Stimulated activated naive CD8-positive, alpha-beta T cell treated with anti-CD3 and anti-CD28 coated beads, Interleukin-15, Interleukin-2, amounts not matched to agents 100 ng/mL and 50 ng/mL, for 24 hours (primary cell): Measurements from ENCODE around the gene GRIK2.
"Not testable (repeated sequence)": the region's sequence is repeated elsewhere in the genome, so short reads cannot be mapped to it uniquely, and the experiment has no call there.

Experiments
- H3K27ac Mint-ChIP-seq: one replicate; pipeline ENCODE4 v1.8.0; 2021; ENCODE audit warnings: mild to moderate bottlenecking, mixed read lengths
- H3K27me3 Mint-ChIP-seq: one replicate; pipeline ENCODE4 v1.8.0; 2021; ENCODE audit warnings: mixed read lengths
- H3K36me3 Mint-ChIP-seq: one replicate; pipeline ENCODE4 v1.8.0; 2021; ENCODE audit warnings: low read depth, mixed read lengths
- H3K4me1 Mint-ChIP-seq: one replicate; pipeline ENCODE4 v1.8.0; 2021; ENCODE audit warnings: low read depth, mixed read lengths
- H3K4me3 Mint-ChIP-seq: one replicate; pipeline ENCODE4 v1.8.0; 2021; ENCODE audit warnings: mild to moderate bottlenecking, mixed read lengths
- H3K9me3 Mint-ChIP-seq: one replicate; pipeline ENCODE4 v1.8.0; 2021; ENCODE audit warnings: mixed read lengths

Gene GRIK2

DNA sequence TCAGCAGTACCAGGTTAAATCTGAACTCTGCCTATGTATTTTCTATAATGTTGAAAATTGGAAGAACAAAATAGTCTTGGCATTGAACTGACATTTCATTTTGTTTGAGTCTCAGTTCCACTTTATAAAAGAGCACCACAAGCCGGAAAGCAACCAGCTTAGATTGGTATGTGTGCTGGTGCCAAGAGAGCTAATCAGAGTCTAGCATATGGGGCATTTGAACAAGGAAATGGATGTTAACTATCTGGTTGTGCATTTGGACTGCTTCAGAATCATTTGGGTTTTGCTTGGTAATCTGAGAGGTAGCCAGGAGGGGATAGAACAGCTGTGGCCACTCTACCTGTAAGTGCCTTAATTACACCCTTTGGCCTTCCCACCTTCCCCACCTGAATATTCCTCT is 184.8 kb downstream of the GRIK2 start:
- peaks cover 4% of the 10 kb centered on the region for H3K9me3 Mint-ChIP-seq
- no peak overlapping the region for H3K4me3 Mint-ChIP-seq
- H3K27me3 Mint-ChIP-seq = no peaks in the 10 kb centered on the region
- H3K4me1 Mint-ChIP-seq = no peaks in the 10 kb centered on the region
- no peaks in the 10 kb centered on the region for H3K36me3 Mint-ChIP-seq
- no peak overlapping the region for H3K27ac Mint-ChIP-seq

- H3K9me3 Mint-ChIP-seq = peaks cover 4% of the 10 kb centered on the region
- no peak overlapping the region for H3K4me3 Mint-ChIP-seq
- no peaks in the 10 kb centered on the region for H3K4me1 Mint-ChIP-seq
- no peaks in the 10 kb centered on the region for H3K27me3 Mint-ChIP-seq
- H3K27ac Mint-ChIP-seq = no peak overlapping the region
- H3K36me3 Mint-ChIP-seq = no peaks in the 10 kb centered on the region
Observed at GRCh38 chr6:101582792-101583191, 189.3 kb downstream of the GRIK2 start.

DNA sequence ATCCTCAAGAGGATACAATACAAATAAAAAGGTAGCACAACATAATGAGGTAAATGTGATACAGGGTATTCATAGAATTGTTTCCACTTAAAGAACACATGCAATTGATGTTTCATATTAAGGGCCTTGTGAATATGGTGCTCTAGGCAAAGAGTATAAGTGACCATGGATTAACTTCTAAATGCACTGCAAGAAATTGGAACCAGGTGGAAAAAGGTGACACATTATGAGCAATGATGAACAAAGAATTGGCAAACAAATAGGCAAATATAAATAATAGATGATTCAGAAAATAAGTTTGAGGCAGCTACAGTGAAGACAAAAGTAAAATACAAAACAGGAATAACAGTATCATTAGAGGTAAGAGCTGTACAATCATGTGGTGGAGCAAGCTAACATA is 192.0 kb downstream of the GRIK2 start:
- Mint-ChIP-seq H3K4me1 (no peaks in the 10 kb centered on the region), H3K4me3 (no peak overlapping the region), H3K27ac (no peak overlapping the region), H3K27me3 (no peaks in the 10 kb centered on the region), H3K36me3 (no peaks in the 10 kb centered on the region), H3K9me3 (peaks cover 4% of the 10 kb centered on the region)

DNA sequence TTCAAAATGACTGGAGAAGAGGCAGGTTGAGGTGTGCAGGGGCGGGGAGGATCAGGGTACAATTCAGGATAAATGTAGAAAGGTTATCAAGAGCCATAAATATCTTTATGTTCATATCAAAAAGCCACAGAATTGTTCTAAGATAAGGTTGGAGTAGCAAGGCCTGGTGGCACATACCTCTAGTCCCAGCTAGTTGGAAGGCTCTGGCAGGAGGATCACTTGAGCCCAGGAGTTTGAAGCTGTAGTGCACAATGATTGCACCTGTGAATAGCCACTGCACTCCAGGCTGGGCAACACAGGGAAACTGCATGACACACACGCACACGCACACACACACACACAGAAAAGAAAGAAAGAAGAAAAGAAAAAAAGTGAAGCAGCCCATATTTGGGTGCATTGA is 194.8 kb downstream of the GRIK2 start:
- no peak overlapping the region for H3K4me3 Mint-ChIP-seq
- H3K36me3 Mint-ChIP-seq = no peaks in the 10 kb centered on the region
- H3K9me3 Mint-ChIP-seq = no peaks in the 10 kb centered on the region
- no peaks in the 10 kb centered on the region for H3K4me1 Mint-ChIP-seq
- H3K27ac Mint-ChIP-seq = no peak overlapping the region
- H3K27me3 Mint-ChIP-seq = no peaks in the 10 kb centered on the region

GRCh38 chr6:101595276-101595675 is 201.8 kb downstream of the GRIK2 start:
- Mint-ChIP-seq H3K27ac (no peak overlapping the region), H3K4me3 (no peak overlapping the region), H3K27me3 (no peaks in the 10 kb centered on the region), H3K36me3 (no peaks in the 10 kb centered on the region), H3K9me3 (no peaks in the 10 kb centered on the region), H3K4me1 (no peaks in the 10 kb centered on the region)

DNA sequence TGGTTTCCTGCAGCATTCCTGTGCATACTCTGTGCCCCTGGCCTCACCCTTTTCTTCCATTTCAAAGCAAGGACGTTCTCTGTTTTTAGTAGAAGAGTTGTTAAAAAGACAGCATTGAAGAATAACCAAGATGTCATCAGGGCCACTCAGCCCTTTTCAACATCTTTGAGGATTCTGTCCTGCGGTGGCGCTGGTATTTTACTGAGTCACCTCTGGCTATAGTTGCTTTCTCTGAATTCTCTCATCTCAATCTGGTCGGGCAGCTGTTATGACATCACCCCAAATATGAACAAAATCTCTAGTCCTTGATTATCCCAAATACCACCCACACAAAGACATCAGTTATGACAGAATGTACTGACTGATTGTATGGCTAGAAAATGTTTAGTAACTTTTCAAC is 204.2 kb downstream of the GRIK2 start:
- no peaks in the 10 kb centered on the region for H3K4me1 Mint-ChIP-seq
- H3K4me3 Mint-ChIP-seq = no peak overlapping the region
- no peaks in the 10 kb centered on the region for H3K9me3 Mint-ChIP-seq
- no peaks in the 10 kb centered on the region for H3K36me3 Mint-ChIP-seq
- H3K27ac Mint-ChIP-seq = no peak overlapping the region
- H3K27me3 Mint-ChIP-seq = no peaks in the 10 kb centered on the region

DNA sequence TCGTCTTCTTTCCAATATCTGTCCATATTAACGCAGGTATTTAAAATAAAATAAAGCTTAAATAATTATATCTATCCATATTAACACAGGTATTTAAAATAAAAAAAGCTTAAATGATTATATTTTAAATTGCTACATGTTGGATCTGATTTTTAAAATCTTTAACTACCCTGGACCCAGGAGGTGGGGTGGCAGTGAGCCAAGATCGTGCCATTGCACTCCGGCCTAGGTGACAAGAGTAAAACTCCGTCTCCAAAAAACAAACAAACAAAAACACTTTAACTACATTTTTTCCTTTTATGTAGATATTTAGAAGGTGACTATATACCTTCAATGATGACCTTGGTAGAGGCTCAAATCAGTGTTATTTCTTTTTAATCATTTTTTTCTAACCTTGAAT is 211.9 kb downstream of the GRIK2 start:
- H3K36me3 Mint-ChIP-seq = no peaks in the 10 kb centered on the region
- H3K9me3 Mint-ChIP-seq = peaks cover 4% of the 10 kb centered on the region
- no peak overlapping the region for H3K27ac Mint-ChIP-seq
- no peak overlapping the region for H3K4me3 Mint-ChIP-seq
- H3K27me3 Mint-ChIP-seq = no peaks in the 10 kb centered on the region
- H3K4me1 Mint-ChIP-seq = no peaks in the 10 kb centered on the region

DNA sequence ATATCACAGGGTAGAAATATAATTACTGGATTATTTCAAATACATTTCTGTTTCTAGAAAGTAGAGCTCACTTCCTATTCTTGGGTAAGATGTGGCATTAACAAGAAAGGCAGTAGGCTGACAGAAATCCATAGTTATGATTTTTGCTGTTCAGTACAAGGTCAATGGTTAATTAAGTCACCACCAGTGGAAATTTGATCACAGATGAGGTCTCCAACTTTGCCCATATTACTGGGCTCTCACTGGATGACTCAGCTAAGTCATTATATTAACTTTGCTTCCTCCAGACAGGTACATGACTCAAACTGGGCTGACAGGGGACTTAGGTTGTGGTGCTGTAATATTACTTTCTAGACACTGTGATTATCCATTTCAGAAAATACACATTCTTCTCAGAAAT is 212.4 kb downstream of the GRIK2 start:
- Mint-ChIP-seq H3K4me3 (no peak overlapping the region), H3K4me1 (no peaks in the 10 kb centered on the region), H3K36me3 (no peaks in the 10 kb centered on the region), H3K27ac (no peak overlapping the region), H3K9me3 (peaks cover 4% of the 10 kb centered on the region), H3K27me3 (no peaks in the 10 kb centered on the region)

- no peak overlapping the region for H3K27ac Mint-ChIP-seq
- peaks cover 4% of the 10 kb centered on the region for H3K9me3 Mint-ChIP-seq
- H3K36me3 Mint-ChIP-seq = no peaks in the 10 kb centered on the region
- H3K27me3 Mint-ChIP-seq = no peaks in the 10 kb centered on the region
- no peak overlapping the region for H3K4me3 Mint-ChIP-seq
- H3K4me1 Mint-ChIP-seq = no peaks in the 10 kb centered on the region
Observed at GRCh38 chr6:101607111-101607690, 213.7 kb downstream of the GRIK2 start.

DNA sequence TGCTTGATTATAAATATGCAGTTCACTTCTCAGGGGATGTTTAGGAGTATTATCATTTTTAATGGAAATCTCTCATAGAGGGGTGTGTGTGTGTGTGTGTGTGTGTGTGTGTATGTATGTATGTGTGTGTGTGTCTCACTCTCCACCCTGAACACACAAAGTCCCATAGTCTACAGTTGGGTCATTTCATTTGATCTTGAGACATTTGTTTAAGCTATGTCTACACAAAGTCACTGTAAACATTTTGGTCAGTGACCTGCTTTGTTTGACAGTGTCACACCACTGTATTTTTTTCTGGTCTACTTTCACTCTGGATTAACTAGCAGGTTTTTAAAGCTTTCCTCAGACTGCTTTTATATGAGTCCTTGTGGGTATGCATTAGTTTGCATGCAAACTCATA is 215.2 kb downstream of the GRIK2 start:
- Mint-ChIP-seq H3K36me3 (no peaks in the 10 kb centered on the region), H3K4me3 (no peak overlapping the region), H3K9me3 (no peaks in the 10 kb centered on the region), H3K4me1 (no peaks in the 10 kb centered on the region), H3K27ac (no peak overlapping the region), H3K27me3 (no peaks in the 10 kb centered on the region)

GRCh38 chr6:101613556-101613955 is 220.0 kb downstream of the GRIK2 start:
- Mint-ChIP-seq H3K27ac (no peak overlapping the region), H3K36me3 (no peaks in the 10 kb centered on the region), H3K27me3 (no peaks in the 10 kb centered on the region), H3K4me3 (no peak overlapping the region), H3K9me3 (no peaks in the 10 kb centered on the region), H3K4me1 (no peaks in the 10 kb centered on the region)

- H3K4me3 Mint-ChIP-seq = no peak overlapping the region
- H3K4me1 Mint-ChIP-seq = no peaks in the 10 kb centered on the region
- no peaks in the 10 kb centered on the region for H3K36me3 Mint-ChIP-seq
- no peaks in the 10 kb centered on the region for H3K27me3 Mint-ChIP-seq
- no peak overlapping the region for H3K27ac Mint-ChIP-seq
- no peaks in the 10 kb centered on the region for H3K9me3 Mint-ChIP-seq
Observed at GRCh38 chr6:101614774-101615173, 221.3 kb downstream of the GRIK2 start.

DNA sequence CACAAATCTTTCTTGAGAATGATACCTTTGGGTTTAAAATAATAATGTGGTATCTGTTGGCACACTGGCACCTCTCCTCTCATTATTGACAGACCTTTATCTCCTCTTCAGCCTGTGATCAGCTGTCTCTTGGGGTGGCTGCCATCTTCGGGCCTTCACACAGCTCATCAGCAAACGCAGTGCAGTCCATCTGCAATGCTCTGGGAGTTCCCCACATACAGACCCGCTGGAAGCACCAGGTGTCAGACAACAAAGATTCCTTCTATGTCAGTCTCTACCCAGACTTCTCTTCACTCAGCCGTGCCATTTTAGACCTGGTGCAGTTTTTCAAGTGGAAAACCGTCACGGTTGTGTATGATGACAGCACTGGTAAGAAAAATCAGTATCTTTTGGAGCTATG is 232.8 kb downstream of the GRIK2 start:
- Mint-ChIP-seq H3K27me3 (no peaks in the 10 kb centered on the region), H3K36me3 (no peaks in the 10 kb centered on the region), H3K4me1 (no peaks in the 10 kb centered on the region), H3K9me3 (no peaks in the 10 kb centered on the region), H3K4me3 (no peak overlapping the region), H3K27ac (no peak overlapping the region)

- Mint-ChIP-seq H3K4me1 (no peaks in the 10 kb centered on the region), H3K27me3 (no peaks in the 10 kb centered on the region), H3K9me3 (peaks cover 5% of the 10 kb centered on the region), H3K4me3 (no peak overlapping the region), H3K27ac (no peak overlapping the region), H3K36me3 (no peaks in the 10 kb centered on the region)
Observed at GRCh38 chr6:101630941-101631340, 237.4 kb downstream of the GRIK2 start.

GRCh38 chr6:101633081-101633480 is 239.6 kb downstream of the GRIK2 start:
- no peaks in the 10 kb centered on the region for H3K36me3 Mint-ChIP-seq
- no peak overlapping the region for H3K4me3 Mint-ChIP-seq
- H3K27ac Mint-ChIP-seq = no peak overlapping the region
- H3K27me3 Mint-ChIP-seq = no peaks in the 10 kb centered on the region
- H3K9me3 Mint-ChIP-seq = peaks cover 9% of the 10 kb centered on the region
- H3K4me1 Mint-ChIP-seq = no peaks in the 10 kb centered on the region

DNA sequence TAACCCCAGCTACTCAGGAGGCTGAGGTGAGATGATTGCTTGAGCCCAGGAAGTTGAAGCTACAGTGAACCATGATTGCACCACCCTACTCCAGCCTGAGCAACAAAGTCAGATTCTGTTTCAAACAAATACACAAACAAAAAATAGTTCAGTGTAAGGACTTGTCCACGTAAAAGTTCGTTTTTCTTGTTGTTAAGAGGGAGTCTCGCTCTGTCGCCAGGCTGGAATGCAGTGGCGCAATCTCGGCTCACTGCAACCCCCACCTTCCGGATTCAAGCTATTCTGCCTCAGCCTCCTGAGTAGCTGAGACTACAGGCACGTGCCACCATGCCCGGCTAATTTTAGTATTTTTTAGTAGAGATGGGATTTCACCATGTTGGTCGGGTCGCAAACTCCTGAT is 245.4 kb downstream of the GRIK2 start:
- H3K9me3 Mint-ChIP-seq, H3K36me3 Mint-ChIP-seq, H3K27me3 Mint-ChIP-seq, H3K27ac Mint-ChIP-seq, H3K4me3 Mint-ChIP-seq, H3K4me1 Mint-ChIP-seq: not testable (repeated sequence)
